MM.1S (cell line): ENCODE data around the gene CCNJ.

Experiments
- DNase-seq: peaks from one replicate; pipeline ENCODE4 v3.0.0-alpha.2; 2015
- H2AFZ ChIP-seq: fragments of 300-600 bp; sonication (generic); 2 replicates; pipeline ENCODE4 v1.6.0; 2016; ENCODE audit warnings: antibody characterized with exemption, low read length
- H3F3A ChIP-seq: fragments of 300-600 bp; sonication (generic); 2 replicates; pipeline ENCODE4 v1.6.1; 2016; ENCODE audit warnings: mild to moderate bottlenecking, antibody characterized with exemption, low read length, moderate library complexity, mixed read lengths; ENCODE audit not compliant: insufficient read depth
- H3K27ac ChIP-seq: fragments of 300-600 bp; sonication (generic); 2 replicates; pipeline ENCODE4 v1.5.1; 2016; ENCODE audit warnings: mild to moderate bottlenecking, low read length
- H3K27me3 ChIP-seq: fragments of 300-600 bp; sonication (generic); replicated peaks from 2 replicates; pipeline ENCODE4 v1.6.0; 2016; ENCODE audit warnings: low read length; ENCODE audit not compliant: insufficient read depth
- H3K36me3 ChIP-seq: fragments of 300-600 bp; sonication (generic); replicated peaks from 2 replicates; pipeline ENCODE4 v1.6.1; 2016; ENCODE audit warnings: mild to moderate bottlenecking, low read length, mixed read lengths; ENCODE audit not compliant: insufficient read depth
- H3K4me1 ChIP-seq: fragments of 300-600 bp; sonication (generic); 2 replicates; pipeline ENCODE4 v1.6.1; 2016; ENCODE audit warnings: low read length, mixed read lengths
- H3K4me2 ChIP-seq: fragments of 300-600 bp; sonication (generic); 2 replicates; pipeline ENCODE4 v1.6.0; 2016; ENCODE audit warnings: low read depth, low read length
- H3K4me3 ChIP-seq: fragments of 300-600 bp; sonication (generic); 2 replicates; pipeline ENCODE4 v1.5.1; 2016; ENCODE audit warnings: low read length, mixed read lengths
- H3K79me2 ChIP-seq: fragments of 300-600 bp; sonication (generic); 2 replicates; pipeline ENCODE4 v1.6.1; 2016; ENCODE audit warnings: mixed run types, low read length, mixed read lengths
- H3K9ac ChIP-seq: fragments of 300-600 bp; sonication (generic); 2 replicates; pipeline ENCODE4 v1.6.1; 2016; ENCODE audit warnings: low read length, mixed read lengths
- H3K9me2 ChIP-seq: fragments of 300-600 bp; sonication (generic); replicated peaks from 2 replicates; pipeline ENCODE4 v1.6.1; 2016; ENCODE audit warnings: mild to moderate bottlenecking, low read length, mixed read lengths; ENCODE audit not compliant: insufficient read depth
- H3K9me3 ChIP-seq: fragments of 300-600 bp; sonication (generic); replicated peaks from 2 replicates; pipeline ENCODE4 v1.6.1; 2016; ENCODE audit warnings: mild to moderate bottlenecking, low read length, mixed read lengths; ENCODE audit not compliant: insufficient read depth
- H4K20me1 ChIP-seq: fragments of 300-600 bp; sonication (generic); 2 replicates; pipeline ENCODE4 v1.6.1; 2016; ENCODE audit warnings: mild to moderate bottlenecking, low read length, moderate library complexity, mixed read lengths; ENCODE audit not compliant: insufficient read depth
- CTCF ChIP-seq: fragments of 300-600 bp; sonication (generic); IDR thresholded peaks from 2 replicates; pipeline ENCODE4 v1.5.1; 2016; ENCODE audit warnings: antibody characterized with exemption, low read length, mixed read lengths
- EZH2 ChIP-seq: fragments of 300-600 bp; sonication (generic); optimal IDR thresholded peaks from 2 replicates; pipeline ENCODE3; 2017; ENCODE audit warnings: low read depth, mild to moderate bottlenecking, antibody characterized with exemption, low read length, mixed read lengths
- EZH2phosphoT487 ChIP-seq: fragments of 300-600 bp; sonication (generic); IDR thresholded peaks from 2 replicates; pipeline ENCODE4 v1.6.1; 2018; ENCODE audit warnings: antibody characterized with exemption, low read length

Gene CCNJ

GRCh38 chr10:96074776-96075175, 31.4 kb downstream of the CCNJ start:
- Histone ChIP-seq H3K4me3 (no peak overlapping the region), H3K27ac (no peak overlapping the region), H3K4me1 (no peaks in the 10 kb centered on the region), H4K20me1 (no peaks in the 10 kb centered on the region), H3K79me2 (no peaks in the 10 kb centered on the region), H2AFZ (no peak overlapping the region), H3K36me3 (no peaks in the 10 kb centered on the region), H3K9ac (no peak overlapping the region), H3K9me2 (no peaks in the 10 kb centered on the region), H3K4me2 (no peak overlapping the region), H3K9me3 (no peaks in the 10 kb centered on the region), H3F3A (no peaks in the 10 kb centered on the region), H3K27me3 (no peaks in the 10 kb centered on the region)
- no peak for DNase-seq
- TF ChIP-seq EZH2phosphoT487 (no peak), EZH2 (no peak), CTCF (no peak)

- H3K4me3 ChIP-seq = no peak overlapping the region
- no peaks in the 10 kb centered on the region for H3K36me3 ChIP-seq
- no peaks in the 10 kb centered on the region for H3K9me2 ChIP-seq
- H4K20me1 ChIP-seq = no peaks in the 10 kb centered on the region
- H3K27me3 ChIP-seq = no peaks in the 10 kb centered on the region
- H3K4me1 ChIP-seq = no peaks in the 10 kb centered on the region
- DNase-seq = no peak
- H3K79me2 ChIP-seq = no peaks in the 10 kb centered on the region
- H3K9me3 ChIP-seq = no peaks in the 10 kb centered on the region
- no peak overlapping the region for H3K9ac ChIP-seq
- H2AFZ ChIP-seq = no peak overlapping the region
- TF ChIP-seq EZH2 (no peak), CTCF (no peak), EZH2phosphoT487 (no peak)
- H3K4me2 ChIP-seq = no peak overlapping the region
- no peaks in the 10 kb centered on the region for H3F3A ChIP-seq
- no peak overlapping the region for H3K27ac ChIP-seq
These were observed 32.6 kb downstream of the CCNJ start for GRCh38 chr10:96075977-96076376.

GRCh38 chr10:96077156-96077555, 33.8 kb downstream of the CCNJ start:
- Histone ChIP-seq H3K9ac (no peak overlapping the region), H3K27me3 (no peaks in the 10 kb centered on the region), H3K36me3 (no peaks in the 10 kb centered on the region), H3K79me2 (no peaks in the 10 kb centered on the region), H3K27ac (no peak overlapping the region), H4K20me1 (no peaks in the 10 kb centered on the region), H3K4me2 (no peak overlapping the region), H2AFZ (no peak overlapping the region), H3K9me3 (no peaks in the 10 kb centered on the region), H3K4me3 (no peak overlapping the region), H3K9me2 (no peaks in the 10 kb centered on the region), H3F3A (no peaks in the 10 kb centered on the region), H3K4me1 (no peaks in the 10 kb centered on the region)
- TF ChIP-seq CTCF (no peak), EZH2phosphoT487 (no peak), EZH2 (no peak)
- DNase-seq = no peak
